Thyroid gland (tissue), 4 donors: ENCODE measurements around the gene DFFB.
"Not testable (repeated sequence)": the region's sequence is repeated elsewhere in the genome, so short reads cannot be mapped to it uniquely, and the experiment has no call there.

Source experiments
- CTCF ChIP-seq, 6 experiments: fragments of 200-600 bp in 3 of 6; fragments of 450-650 bp in 3 of 6; sonication (generic) in 3 of 6; IDR thresholded peaks; one replicate each; pipeline ENCODE4 v1.5.1; 2016 to 2019; ENCODE audit warnings: antibody characterized with exemption in 6 of 6, mild to moderate bottlenecking in 2 of 6, inconsistent platforms in 1 of 6, moderate library complexity in 1 of 6
- POLR2A ChIP-seq, 2 donors: fragments of 450-650 bp; IDR thresholded peaks; one replicate each; pipeline ENCODE4 v1.6.1; 2017; ENCODE audit warnings: antibody characterized with exemption in 2 of 2, mild to moderate bottlenecking in 2 of 2, moderate library complexity in 1 of 2

DNA sequence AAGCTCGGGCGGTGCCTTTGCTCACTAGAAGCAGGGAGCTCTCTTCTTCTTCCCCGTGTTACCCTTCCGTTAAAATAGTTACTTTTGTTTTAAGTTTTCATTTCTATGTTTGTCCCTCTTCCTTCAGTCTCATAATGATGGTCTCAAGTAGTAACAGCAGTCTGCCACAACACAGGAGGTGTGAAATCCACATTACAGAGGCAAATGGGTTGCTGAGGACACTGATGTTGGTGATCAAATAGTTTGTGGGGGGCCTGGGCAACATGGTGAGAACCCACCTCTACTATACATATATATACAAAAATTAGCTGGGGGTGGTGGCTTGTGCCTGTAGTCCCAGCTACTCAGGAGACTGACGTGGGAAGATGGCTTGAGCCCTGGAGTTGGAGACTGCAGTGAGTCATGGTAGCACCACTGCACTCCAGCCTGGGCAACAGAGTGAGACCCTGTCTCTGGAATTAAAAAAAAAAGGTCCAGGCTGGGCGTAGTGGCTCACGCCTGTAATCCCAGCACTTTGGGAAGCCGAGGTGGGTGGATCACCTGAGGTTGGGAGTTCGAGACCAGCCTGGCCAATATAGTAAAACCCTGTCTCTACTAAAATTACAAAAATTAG, 47.0 kb upstream of the DFFB start:
- not testable (repeated sequence) for TF ChIP-seq CTCF, POLR2A (IDR thresholded peaks at IDR 0.05)
